AG09309 (cell line): Measurements from ENCODE around the gene GPS1.

Experiments
- DNase-seq: peaks from one replicate; pipeline ENCODE4 v3.0.0-alpha.2; 2010; ENCODE audit warnings: low read depth
- H3K4me3 ChIP-seq: 2 replicates; pipeline ENCODE4 v1.5.1; 2011; ENCODE audit warnings: mild to moderate bottlenecking, low read depth, low read length, moderate library complexity; ENCODE audit not compliant: control insufficient read depth
- CTCF ChIP-seq: IDR thresholded peaks from 2 replicates; pipeline ENCODE4 v1.5.1; 2011; ENCODE audit warnings: mild to moderate bottlenecking, low read depth, low read length, inconsistent platforms; ENCODE audit not compliant: insufficient read depth, control insufficient read depth; ENCODE audit errors: missing control alignments

Gene GPS1

GRCh38 chr17:82073446-82073845 is 21.7 kb downstream of the GPS1 start:
- DNase-seq = no peak
- no peak overlapping the region for H3K4me3 ChIP-seq
- no peak for TF ChIP-seq CTCF

GRCh38 chr17:82076018-82076784 is 24.5 kb downstream of the GPS1 start:
- TF ChIP-seq CTCF = no peak
- no peak for DNase-seq
- H3K4me3 ChIP-seq = no peak overlapping the region

- no peak overlapping the region for H3K4me3 ChIP-seq
- DNase-seq = no peak
- TF ChIP-seq CTCF = no peak
These were observed 25.3 kb downstream of the GPS1 start for GRCh38 chr17:82076785-82077591.

- TF ChIP-seq CTCF = no peak
- DNase-seq = no peak
- H3K4me3 ChIP-seq = no peak overlapping the region
These were observed 26.1 kb downstream of the GPS1 start for GRCh38 chr17:82077617-82078358.

- no peak overlapping the region for H3K4me3 ChIP-seq
- no peak for TF ChIP-seq CTCF
- no peak for DNase-seq
These were observed 26.7 kb downstream of the GPS1 start for GRCh38 chr17:82078433-82078832.

GRCh38 chr17:82079001-82079677 is 27.4 kb downstream of the GPS1 start:
- no peak for DNase-seq
- no peak for TF ChIP-seq CTCF
- H3K4me3 ChIP-seq = no peak overlapping the region
